Endothelial cell of umbilical vein (primary cell): ENCODE measurements around the gene MARVELD2. TPM values are rescaled to one million over a fixed set of nuclear protein-coding genes. Genes with fewer than 3 reads are reported as not detected.
"Not testable (repeated sequence)": the region's sequence is repeated elsewhere in the genome, so short reads cannot be mapped to it uniquely, and the experiment has no call there.

ENCODE experiments used
- BruUV-seq: library from RNA; stranded (reverse); fragments of 400-500 nt; replicated peaks from 2 replicates; lab custom pipeline; 2021; lab: Mats Ljungman, UMichigan
- CTCF ChIA-PET: fragments of 300-600, 350-600 bp; sonication (Branson Sonifier 250); formaldehyde crosslinking; loops from one replicate; lab custom pipeline; 2021; ENCODE audit warnings: antibody characterized with exemption, inconsistent platforms; lab: Charles Lee
- POLR2A ChIA-PET: fragments of 300-600, 350-600 bp; sonication (Branson Sonifier 250); formaldehyde crosslinking; loops from one replicate; lab custom pipeline; 2021; ENCODE audit warnings: antibody characterized with exemption, inconsistent platforms; lab: Charles Lee
- DNase-seq: peaks from one replicate; pipeline ENCODE4 v3.0.0-alpha.2; 2011; ENCODE audit warnings: low read depth, low spot score
- FAIRE-seq: peaks from 2 replicates; lab custom pipeline; 2011; peaks lifted over from hg19 to GRCh38; lab: Jason Lieb, UNC
- H2AFZ ChIP-seq: 2 replicates; pipeline ENCODE4 v1.6.0; 2012; ENCODE audit warnings: low read depth, low read length, control low read depth, inconsistent platforms
- H3K27ac ChIP-seq: 2 replicates; pipeline ENCODE4 v1.5.1; 2011; ENCODE audit warnings: low read depth, mild to moderate bottlenecking, control low read depth, low read length, moderate library complexity; ENCODE audit not compliant: insufficient read depth
- H3K27me3 ChIP-seq, 2 experiments: 2 replicates each; pipeline versions ENCODE4 v1.6.0 to v1.6.1; 2011; ENCODE audit warnings: low read length in 2 of 2, mixed read lengths in 1 of 2; ENCODE audit not compliant: control insufficient read depth in 2 of 2, insufficient read depth in 2 of 2
- H3K36me3 ChIP-seq, 2 experiments: 2 replicates in 1 of 2; 3 replicates in 1 of 2; pipeline ENCODE4 v1.5.1; 2011; ENCODE audit warnings: low read length in 2 of 2, mild to moderate bottlenecking in 1 of 2, moderate library complexity in 1 of 2; ENCODE audit not compliant: control insufficient read depth in 2 of 2, insufficient read depth in 2 of 2; ENCODE audit errors: extremely low read depth in 1 of 2
- H3K4me1 ChIP-seq: 3 replicates; pipeline ENCODE4 v1.5.1; 2011; ENCODE audit warnings: mild to moderate bottlenecking, low read length; ENCODE audit not compliant: control insufficient read depth, insufficient read depth; ENCODE audit errors: extremely low read depth
- H3K4me2 ChIP-seq: 2 replicates; pipeline ENCODE4 v1.6.1; 2011; ENCODE audit warnings: low read length, control low read depth, mixed read lengths; ENCODE audit not compliant: insufficient read depth
- H3K4me3 ChIP-seq, 3 experiments: fragments of 200-600 bp in 1 of 3; sonication (generic), shearing (Covaris generic) in 1 of 3; replicated peaks in 1 of 3; 2 replicates each; pipeline ENCODE4 v1.5.1; 2011 to 2016; ENCODE audit warnings: control low read depth in 3 of 3, low read length in 3 of 3, mild to moderate bottlenecking in 2 of 3, inconsistent platforms in 1 of 3, low read depth in 1 of 3, moderate library complexity in 1 of 3; ENCODE audit not compliant: insufficient read depth in 1 of 3
- H3K79me2 ChIP-seq: 2 replicates; pipeline ENCODE4 v1.6.0; 2012; ENCODE audit warnings: low read length, inconsistent platforms; ENCODE audit not compliant: control insufficient read depth, insufficient read depth
- H3K9ac ChIP-seq: replicated peaks from 2 replicates; pipeline ENCODE3; 2011; ENCODE audit warnings: low read length, control low read depth; ENCODE audit not compliant: insufficient read depth; ENCODE audit errors: extremely low read depth
- H3K9me1 ChIP-seq: replicated peaks from 3 replicates; pipeline ENCODE4 v1.6.0; 2011; ENCODE audit warnings: mild to moderate bottlenecking, low read length; ENCODE audit not compliant: control insufficient read depth, insufficient read depth; ENCODE audit errors: extremely low read depth
- H3K9me3 ChIP-seq: replicated peaks from 2 replicates; pipeline ENCODE4 v1.5.1; 2012; ENCODE audit warnings: low read length, inconsistent platforms; ENCODE audit not compliant: control insufficient read depth, insufficient read depth
- H4K20me1 ChIP-seq: replicated peaks from 2 replicates; pipeline ENCODE3; 2011; ENCODE audit warnings: mild to moderate bottlenecking, low read length; ENCODE audit not compliant: control insufficient read depth, insufficient read depth; ENCODE audit errors: extremely low read depth
- CTCF ChIP-seq, 2 donors: IDR thresholded peaks; 1 replicate in 1 of 2; 2 replicates in 1 of 2; pipeline ENCODE4 v1.5.1; 2011; ENCODE audit warnings: low read length in 2 of 2, mild to moderate bottlenecking in 2 of 2, moderate library complexity in 2 of 2, control low read depth in 1 of 2, inconsistent platforms in 1 of 2, low read depth in 1 of 2; ENCODE audit not compliant: insufficient read depth in 1 of 2; ENCODE audit errors: extremely low read depth in 1 of 2
- EZH2 ChIP-seq: IDR thresholded peaks from 2 replicates; pipeline ENCODE4 v1.6.1; 2012; ENCODE audit warnings: borderline replicate concordance, low read depth, mild to moderate bottlenecking, moderate library complexity, low read length, inconsistent platforms; ENCODE audit not compliant: severe bottlenecking
- FOS ChIP-seq: IDR thresholded peaks from 2 replicates; pipeline ENCODE4 v1.6.1; 2011; ENCODE audit warnings: mild to moderate bottlenecking, low read length, moderate library complexity, borderline replicate concordance; ENCODE audit not compliant: insufficient read depth
- GATA2 ChIP-seq: IDR thresholded peaks from 2 replicates; pipeline ENCODE4 v1.7.0; 2011; ENCODE audit warnings: low read depth, mild to moderate bottlenecking, moderate library complexity, mixed read lengths, low read length; ENCODE audit not compliant: insufficient read length, insufficient read depth
- JUN ChIP-seq: IDR thresholded peaks from 2 replicates; pipeline ENCODE4 v1.6.1; 2011; ENCODE audit warnings: borderline replicate concordance, low read depth; ENCODE audit not compliant: insufficient read length, insufficient read depth
- MYC ChIP-seq: IDR thresholded peaks from one replicate; pipeline ENCODE4 v1.6.1; 2011; ENCODE audit warnings: mild to moderate bottlenecking, low read depth, low read length
- POLR2A ChIP-seq: IDR thresholded peaks from 2 replicates; pipeline ENCODE4 v1.6.1; 2012; ENCODE audit warnings: low read depth, mild to moderate bottlenecking, control low read depth, low read length
- POLR2AphosphoS5 ChIP-seq: IDR thresholded peaks from 2 replicates; pipeline ENCODE4 v1.6.1; 2012; ENCODE audit warnings: low read depth, mild to moderate bottlenecking, control low read depth, low read length, moderate library complexity; ENCODE audit not compliant: insufficient read depth
- dilution Hi-C: fragments of 300-500 bp; cut with MboI; formaldehyde crosslinking; loops from one replicate; pipeline ENCODE4 v1.15.0; 2019; ENCODE audit warnings: low sequenced_read_pairs; ENCODE audit not compliant: extremely low pct_ligation_motif_present
- intact Hi-C: fragments of 100-400 bp; cut with micrococcal nuclease; formaldehyde crosslinking; loops from one replicate; pipeline ENCODE4 v1.10.0; 2022
- polyA plus RNA-seq, 4 experiments: library from polyadenylated mRNA; depleted of rRNA in 3 of 4; stranded (reverse) in 3 of 4; unstranded in 1 of 4; fragments of >200 nt; gene quantifications; 2 replicates each; pipeline versions ENCODE4 v1.2.1 to v1.2.3, GENCODE V29; 2011 to 2012; ENCODE audit warnings: missing spikeins in 1 of 4
- total RNA-seq: library from RNA; stranded (reverse); gene quantifications from 2 replicates; pipeline ENCODE4 v1.2.3, GENCODE V29; 2021
- TF ChIP-seq, protein P1 (sequence below): IDR thresholded peaks from 2 replicates; pipeline ENCODE4 v1.6.1; 2011; ENCODE audit not compliant: insufficient read depth, insufficient read length

MARVELD2 gene
- total and polyA plus RNA-seq, 2 donors (not counting 3 experiments of a cell fraction or from before 2014, with no cell fraction given), result 5.7 to 7.1 TPM

GRCh38 chr5:69450116-69450515, 35.2 kb downstream of the MARVELD2 start:
- H3K9me3 ChIP-seq, result no peaks in the 10 kb centered on the region
- BruUV-seq, result no TSS peak
- no peaks in the 10 kb centered on the region for H3K27me3 ChIP-seq
- H3K27ac ChIP-seq, result no peak overlapping the region
- no peaks in the 10 kb centered on the region for H3K36me3 ChIP-seq
- CTCF ChIA-PET, result no interaction called here
- H3K9ac ChIP-seq, result no peak overlapping the region
- no peaks in the 10 kb centered on the region for H4K20me1 ChIP-seq
- DNase-seq, result peak; percentile 60
- dilution Hi-C loops, result no loop called here
- no peak overlapping the region for H3K4me2 ChIP-seq
- POLR2A ChIA-PET, result no interaction called here
- no peak overlapping the region for H3K4me3 ChIP-seq
- H3K4me1 ChIP-seq, result no peaks in the 10 kb centered on the region
- no peaks in the 10 kb centered on the region for H3K79me2 ChIP-seq
- FAIRE-seq, result peak; percentile 12
- intact Hi-C loops, result no loop called here
- no peak overlapping the region for H2AFZ ChIP-seq
- H3K9me1 ChIP-seq, result no peaks in the 10 kb centered on the region
- TF ChIP-seq, protein P1, sequence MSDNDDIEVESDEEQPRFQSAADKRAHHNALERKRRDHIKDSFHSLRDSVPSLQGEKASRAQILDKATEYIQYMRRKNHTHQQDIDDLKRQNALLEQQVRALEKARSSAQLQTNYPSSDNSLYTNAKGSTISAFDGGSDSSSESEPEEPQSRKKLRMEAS, result no peak
- TF ChIP-seq CTCF (IDR thresholded peaks at IDR 0.05; ENCODE audit: extremely low read depth in 1 of 2, insufficient read depth in 1 of 2, low read depth in 1 of 2, low read length in 2 of 2) (no peak), EZH2 (no peak), JUN (peak; percentile 23), GATA2 (no peak), MYC (no peak), POLR2A (no peak), POLR2AphosphoS5 (no peak), FOS (peak; percentile 70)

GRCh38 chr5:69450527-69450926, 35.6 kb downstream of the MARVELD2 start:
- H3K27ac ChIP-seq, H3K4me2 ChIP-seq, H3K36me3 ChIP-seq, FAIRE-seq, H2AFZ ChIP-seq, H3K9me1 ChIP-seq, intact Hi-C loops, H4K20me1 ChIP-seq, POLR2A ChIA-PET, H3K4me1 ChIP-seq, H3K9me3 ChIP-seq, dilution Hi-C loops, H3K27me3 ChIP-seq, DNase-seq, H3K4me3 ChIP-seq, BruUV-seq, H3K9ac ChIP-seq, H3K79me2 ChIP-seq: not testable (repeated sequence)
- CTCF ChIA-PET, result interaction anchor here (1.3 kb wide), 1 partner anchor 12 kb away, joined by 4 read pairs; no protein-coding TSS in a partner anchor
